A549 (cell line): Measurements from ENCODE around the gene BANP. TPM values are rescaled to one million over a fixed set of nuclear protein-coding genes. Genes with fewer than 3 reads are reported as not detected.

ENCODE experiments used
- ATAC-seq, 2 experiments: fragments of 200-7000 bp in 1 of 2; fragments of >200 bp in 1 of 2; cut with Nextera tagmentation in 1 of 2; cut with Tn5 transposase in 1 of 2; 3 replicates each; pipeline versions ENCODE4 v1.8.0 to v1.9.1; 2018 to 2020; ENCODE audit warnings: mild to moderate bottlenecking in 1 of 2, moderate library complexity in 1 of 2
- CTCF ChIA-PET: fragments of 300-600 bp; sonication (Branson Sonifier 250); formaldehyde crosslinking; extraction: SDS; loops from one replicate; lab custom pipeline; 2021; ENCODE audit warnings: antibody characterized with exemption, inconsistent platforms; lab: Yijun Ruan, JAX
- POLR2A ChIA-PET: fragments of 350-600 bp; formaldehyde crosslinking; extraction: SDS; loops from one replicate; lab custom pipeline; 2021; ENCODE audit warnings: antibody characterized with exemption, inconsistent platforms; lab: Yijun Ruan, JAX
- DNase-seq, 2 experiments: peaks; one replicate each; pipeline versions ENCODE4 v3.0.0 to v3.0.0-alpha.2; 2011 to 2016; ENCODE audit warnings: low read depth in 1 of 2, low spot score in 1 of 2
- FAIRE-seq: peaks from 2 replicates; lab custom pipeline; 2011; peaks lifted over from hg19 to GRCh38; lab: Jason Lieb, UNC
- H3K27ac ChIP-seq, 2 experiments: fragments of >200 bp; sonication (Bioruptor Twin); formaldehyde crosslinking; 3 replicates each; pipeline ENCODE4 v1.5.1; 2016 to 2017
- H3K4me1 ChIP-seq: fragments of >200 bp; sonication (Bioruptor Twin); formaldehyde crosslinking; 3 replicates; pipeline ENCODE4 v1.6.1; 2016
- H3K4me2 ChIP-seq: fragments of >200 bp; sonication (Bioruptor Twin); formaldehyde crosslinking; 3 replicates; pipeline ENCODE4 v1.6.1; 2016
- H3K4me3 ChIP-seq: fragments of >200 bp; sonication (Bioruptor Twin); formaldehyde crosslinking; 3 replicates; pipeline ENCODE4 v1.5.1; 2016
- H3K9me3 ChIP-seq: fragments of >200 bp; sonication (Bioruptor Twin); formaldehyde crosslinking; 3 replicates; pipeline ENCODE4 v1.6.1; 2016
- CBX2 ChIP-seq: fragments of 200-600 bp; sonication (generic); IDR thresholded peaks from 2 replicates; pipeline ENCODE4 v1.6.1; 2016; ENCODE audit warnings: low read depth, mild to moderate bottlenecking, borderline replicate concordance
- CHD2 ChIP-seq: fragments of 150-350 bp; IDR thresholded peaks from 2 replicates; pipeline ENCODE4 v1.6.1; 2014; ENCODE audit warnings: low read length; ENCODE audit not compliant: partially characterized antibody
- CHD4 ChIP-seq: fragments of 200-600 bp; sonication (generic); IDR thresholded peaks from 2 replicates; pipeline ENCODE4 v1.6.1; 2016; ENCODE audit warnings: antibody characterized with exemption, mild to moderate bottlenecking, borderline replicate concordance
- EHF ChIP-seq: fragments of 250-450 bp; sonication (Bioruptor Pico); IDR thresholded peaks from 2 replicates; pipeline ENCODE4 v1.5.0; 2020; ENCODE audit warnings: mild to moderate bottlenecking
- ESRRA ChIP-seq: fragments of 150-350 bp; IDR thresholded peaks from 2 replicates; pipeline ENCODE4 v1.6.1; 2014; ENCODE audit warnings: mild to moderate bottlenecking, low read length, borderline replicate concordance
- FOSB ChIP-seq: fragments of 250-450 bp; sonication (Bioruptor Pico); IDR thresholded peaks from 2 replicates; pipeline ENCODE4 v1.5.0; 2020; ENCODE audit warnings: mild to moderate bottlenecking, moderate library complexity
- KDM1A ChIP-seq: fragments of 200-600 bp; sonication (generic); IDR thresholded peaks from 2 replicates; pipeline ENCODE4 v1.6.1; 2016; ENCODE audit warnings: low read depth, mild to moderate bottlenecking
- MAFK ChIP-seq: fragments of 450-650 bp; IDR thresholded peaks from 2 replicates; pipeline ENCODE4 v1.6.1; 2014; ENCODE audit not compliant: partially characterized antibody
- MAZ ChIP-seq: fragments of 150-350 bp; IDR thresholded peaks from 2 replicates; pipeline ENCODE4 v1.6.1; 2014; ENCODE audit warnings: antibody characterized with exemption, low read depth, low read length, borderline replicate concordance
- PHF8 ChIP-seq: fragments of 200-600 bp; sonication (generic); IDR thresholded peaks from 2 replicates; pipeline ENCODE4 v1.6.1; 2016; ENCODE audit warnings: low read depth, mild to moderate bottlenecking, antibody characterized with exemption, moderate library complexity, borderline replicate concordance
- POLR2A ChIP-seq: IDR thresholded peaks from 2 replicates; pipeline ENCODE4 v1.6.1; 2012; ENCODE audit warnings: mild to moderate bottlenecking, low read length
- POLR2AphosphoS2 ChIP-seq: conservative IDR thresholded peaks from 2 replicates; pipeline ENCODE4 v1.6.1; 2012; ENCODE audit warnings: low read length, improper control_type of control experiment, inconsistent platforms
- RAD21 ChIP-seq, 2 experiments: fragments of >200 bp in 1 of 2; sonication (Bioruptor Twin) in 1 of 2; formaldehyde crosslinking in 1 of 2; IDR thresholded peaks in 1 of 2; conservative IDR thresholded peaks in 1 of 2; 2 replicates in 1 of 2; 3 replicates in 1 of 2; pipeline ENCODE4 v1.6.1; 2012 to 2018; ENCODE audit warnings: inconsistent platforms in 1 of 2
- RARB ChIP-seq: fragments of 250-450 bp; sonication (Bioruptor Pico); IDR thresholded peaks from 2 replicates; pipeline ENCODE4 v1.8.0; 2021; ENCODE audit warnings: mild to moderate bottlenecking, moderate library complexity
- RFX5 ChIP-seq: fragments of 450-650 bp; IDR thresholded peaks from 2 replicates; pipeline ENCODE4 v1.7.1; 2014; ENCODE audit warnings: antibody characterized with exemption, mild to moderate bottlenecking, moderate library complexity
- RNF2 ChIP-seq: fragments of 200-600 bp; sonication (generic); IDR thresholded peaks from 2 replicates; pipeline ENCODE4 v1.6.1; 2016; ENCODE audit warnings: low read depth, mild to moderate bottlenecking, antibody characterized with exemption, moderate library complexity, borderline replicate concordance
- SREBF2 ChIP-seq: fragments of 450-650 bp; IDR thresholded peaks from 2 replicates; pipeline ENCODE4 v1.6.1; 2014; ENCODE audit warnings: mild to moderate bottlenecking, moderate library complexity
- TFCP2L1 ChIP-seq: fragments of 250-450 bp; sonication (Bioruptor Pico); IDR thresholded peaks from 2 replicates; pipeline ENCODE4 v1.5.0; 2021; ENCODE audit warnings: mild to moderate bottlenecking
- ZC3H11A ChIP-seq: fragments of 450-650 bp; IDR thresholded peaks from 2 replicates; pipeline ENCODE4 v1.6.1; 2014; ENCODE audit warnings: antibody characterized with exemption, mild to moderate bottlenecking
- ZFP36 ChIP-seq: fragments of 450-650 bp; IDR thresholded peaks from 2 replicates; pipeline ENCODE4 v1.6.1; 2014; ENCODE audit warnings: borderline replicate concordance; ENCODE audit not compliant: partially characterized antibody
- WGBS: methylation state at CpG from one replicate; pipeline ENCODE4 v1.1.6; 2017; ENCODE audit errors: missing lambda C conversion rate; 5-methylcytosine and 5-hydroxymethylcytosine counted together
- polyA plus RNA-seq, 4 experiments: library from polyadenylated mRNA; depleted of rRNA in 3 of 4; stranded (reverse); fragments of >200 nt; fragmentation: RNase III in 1 of 4; extraction: RNeasy Plus Mini Kit Qiagen cat#74134 plus additional on column Dnase treatment in 1 of 4; gene quantifications; 2 replicates in 3 of 4; 3 replicates in 1 of 4; pipeline ENCODE4 v1.2.3, GENCODE V29; 2011 to 2017
- TF ChIP-seq, protein P1 (sequence below): fragments of 250-450 bp; sonication (Bioruptor Pico); IDR thresholded peaks from 2 replicates; pipeline ENCODE4 v1.5.0; 2020; ENCODE audit warnings: low read depth, mild to moderate bottlenecking, moderate library complexity
- TF ChIP-seq, protein P2 (sequence below): fragments of >200 bp; sonication (Bioruptor Twin); formaldehyde crosslinking; IDR thresholded peaks from 2 replicates; pipeline ENCODE4 v1.6.1; 2016
- TF ChIP-seq, protein P3 (sequence below): fragments of 450-650 bp; IDR thresholded peaks from 2 replicates; pipeline ENCODE4 v1.6.1; 2014; ENCODE audit warnings: antibody characterized with exemption
- TF ChIP-seq, protein P4 (sequence below): IDR thresholded peaks from 2 replicates; pipeline ENCODE4 v1.6.1; 2012
- TF ChIP-seq, protein P5 (sequence below): IDR thresholded peaks from 2 replicates; pipeline ENCODE4 v1.6.1; 2012
- TF ChIP-seq, protein P6 (sequence below): fragments of 150-350 bp; IDR thresholded peaks from 2 replicates; pipeline ENCODE4 v1.6.1; 2014; ENCODE audit warnings: low read depth, mild to moderate bottlenecking, low read length

The BANP gene
- polyA plus RNA-seq, 2 of the 4 experiments (the other 2 are of a cell fraction), result 17.1 to 17.2 TPM

DNA sequence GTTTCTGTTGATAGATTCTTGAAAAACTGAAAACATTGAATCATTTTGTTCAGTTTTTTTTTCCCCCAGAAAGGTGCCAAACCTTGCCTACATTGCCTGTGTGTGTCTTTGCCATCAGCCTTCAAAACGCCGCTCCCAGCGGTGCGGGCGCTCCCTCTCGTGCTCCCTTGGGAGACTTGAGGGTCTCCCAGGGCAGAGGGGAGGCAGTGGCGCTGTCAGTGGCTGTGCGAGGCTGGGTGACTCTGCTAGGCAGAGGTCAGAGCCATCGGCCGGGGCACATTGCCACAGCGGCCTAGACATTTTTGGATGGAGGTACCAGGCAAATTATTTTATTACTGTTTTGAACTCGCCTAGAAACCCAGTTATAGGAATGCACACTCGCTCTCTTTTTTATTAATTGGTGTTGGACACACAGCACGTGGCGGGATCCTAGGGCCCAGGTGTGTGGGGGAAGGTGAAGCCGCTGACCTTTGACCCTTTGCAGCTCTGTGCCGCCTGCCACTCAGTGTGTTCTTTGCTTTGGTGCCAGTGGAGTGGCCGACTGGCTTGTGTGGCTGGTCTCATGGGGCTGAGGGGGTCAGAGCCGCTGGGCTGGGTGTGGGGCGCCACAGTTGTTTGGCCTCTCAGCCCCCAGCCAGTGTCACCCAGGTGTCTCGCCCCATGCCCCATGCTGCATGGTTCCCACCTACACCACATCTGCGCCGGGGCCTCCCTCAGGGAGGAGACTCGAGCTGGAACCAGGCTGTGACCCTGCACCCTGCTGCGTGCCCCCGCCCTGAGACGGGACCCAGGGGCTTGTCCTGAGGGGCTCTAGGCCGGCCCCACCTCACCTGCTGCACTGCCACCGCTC is 115.7 kb downstream of the BANP start:
- no peak for ATAC-seq
- Histone ChIP-seq H3K9me3 (no peaks in the 10 kb centered on the region), H3K4me1 (no peaks in the 10 kb centered on the region), H3K4me3 (no peak overlapping the region), H3K4me2 (no peak overlapping the region), H3K27ac (no peak overlapping the region)
- 92% methylated on average over 28 of the region's 29 CpGs for WGBS
- DNase-seq, result no peak
- ChIA-PET POLR2A (no interaction called here), CTCF (no interaction called here)
- TF ChIP-seq RNF2, result no peak
- no peak for FAIRE-seq

DNA sequence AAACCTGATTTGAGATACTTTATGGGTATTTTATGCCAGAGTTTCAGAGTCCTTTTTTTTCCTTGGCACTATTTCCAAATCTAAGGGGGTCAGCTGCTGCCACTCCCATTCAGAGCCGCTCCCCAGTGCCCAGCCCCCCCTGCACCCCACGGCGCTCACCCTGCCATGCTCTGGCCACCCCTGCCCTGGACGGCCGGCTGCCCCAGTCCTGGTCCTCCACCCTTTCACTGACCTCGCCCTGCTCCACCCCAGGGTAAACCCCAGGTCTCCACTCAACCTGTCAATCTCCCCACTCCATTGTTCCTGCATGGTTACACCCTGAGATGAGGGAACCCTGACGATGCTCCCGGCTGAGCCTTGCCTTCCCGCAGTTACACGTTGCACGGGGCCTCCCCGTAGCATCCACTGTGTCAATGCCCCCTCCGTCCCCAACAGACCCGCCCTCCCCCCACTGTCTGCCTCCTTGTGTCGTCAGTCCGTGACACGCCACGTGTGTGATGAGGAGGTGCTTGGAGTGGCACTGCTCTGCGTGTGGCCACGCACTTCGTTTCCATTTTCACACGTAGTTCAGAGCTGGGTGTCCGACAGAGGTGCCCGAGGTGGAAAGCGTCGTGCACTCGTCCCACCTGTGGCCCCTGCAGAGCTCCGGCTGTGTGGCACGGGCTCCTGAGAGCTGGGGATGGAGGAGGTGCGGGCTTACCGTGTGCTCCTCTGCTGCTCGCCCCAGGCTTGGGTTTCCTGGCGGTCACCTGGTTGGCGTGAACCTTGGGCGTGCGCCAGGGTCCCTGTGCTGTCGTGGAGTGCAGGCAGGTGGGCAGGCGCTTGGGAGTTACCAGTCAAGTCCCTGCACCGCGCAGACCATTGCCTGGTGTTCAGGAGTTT is 116.5 kb downstream of the BANP start:
- ATAC-seq, result no peak
- DNase-seq, result no peak
- ChIA-PET POLR2A (no interaction called here), CTCF (no interaction called here)
- Histone ChIP-seq H3K4me2 (no peak overlapping the region), H3K27ac (no peak overlapping the region), H3K9me3 (no peaks in the 10 kb centered on the region), H3K4me1 (no peaks in the 10 kb centered on the region), H3K4me3 (no peak overlapping the region)
- TF ChIP-seq FOSB (CRISPR knock-in tag) (no peak), ESRRA (no peak), RARB (CRISPR knock-in tag) (no peak), RFX5 (no peak), ZC3H11A (no peak), EHF (CRISPR knock-in tag) (no peak), POLR2A (no peak), CBX2 (no peak), MAZ (no peak), RAD21 (conservative IDR thresholded peaks at IDR 0.05 in 1 of 2, IDR thresholded peaks at IDR 0.05 in 1 of 2) (no peak), POLR2AphosphoS2 (no peak), KDM1A (no peak), PHF8 (no peak)
- TF ChIP-seq, protein P1, sequence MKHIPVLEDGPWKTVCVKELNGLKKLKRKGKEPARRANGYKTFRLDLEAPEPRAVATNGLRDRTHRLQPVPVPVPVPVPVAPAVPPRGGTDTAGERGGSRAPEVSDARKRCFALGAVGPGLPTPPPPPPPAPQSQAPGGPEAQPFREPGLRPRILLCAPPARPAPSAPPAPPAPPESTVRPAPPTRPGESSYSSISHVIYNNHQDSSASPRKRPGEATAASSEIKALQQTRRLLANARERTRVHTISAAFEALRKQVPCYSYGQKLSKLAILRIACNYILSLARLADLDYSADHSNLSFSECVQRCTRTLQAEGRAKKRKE, result no peak
- TF ChIP-seq, protein P2, sequence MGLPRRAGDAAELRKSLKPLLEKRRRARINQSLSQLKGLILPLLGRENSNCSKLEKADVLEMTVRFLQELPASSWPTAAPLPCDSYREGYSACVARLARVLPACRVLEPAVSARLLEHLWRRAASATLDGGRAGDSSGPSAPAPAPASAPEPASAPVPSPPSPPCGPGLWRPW, result no peak
- WGBS, result 91% methylated on average over 39 of the region's 40 CpGs
- FAIRE-seq, result no peak

DNA sequence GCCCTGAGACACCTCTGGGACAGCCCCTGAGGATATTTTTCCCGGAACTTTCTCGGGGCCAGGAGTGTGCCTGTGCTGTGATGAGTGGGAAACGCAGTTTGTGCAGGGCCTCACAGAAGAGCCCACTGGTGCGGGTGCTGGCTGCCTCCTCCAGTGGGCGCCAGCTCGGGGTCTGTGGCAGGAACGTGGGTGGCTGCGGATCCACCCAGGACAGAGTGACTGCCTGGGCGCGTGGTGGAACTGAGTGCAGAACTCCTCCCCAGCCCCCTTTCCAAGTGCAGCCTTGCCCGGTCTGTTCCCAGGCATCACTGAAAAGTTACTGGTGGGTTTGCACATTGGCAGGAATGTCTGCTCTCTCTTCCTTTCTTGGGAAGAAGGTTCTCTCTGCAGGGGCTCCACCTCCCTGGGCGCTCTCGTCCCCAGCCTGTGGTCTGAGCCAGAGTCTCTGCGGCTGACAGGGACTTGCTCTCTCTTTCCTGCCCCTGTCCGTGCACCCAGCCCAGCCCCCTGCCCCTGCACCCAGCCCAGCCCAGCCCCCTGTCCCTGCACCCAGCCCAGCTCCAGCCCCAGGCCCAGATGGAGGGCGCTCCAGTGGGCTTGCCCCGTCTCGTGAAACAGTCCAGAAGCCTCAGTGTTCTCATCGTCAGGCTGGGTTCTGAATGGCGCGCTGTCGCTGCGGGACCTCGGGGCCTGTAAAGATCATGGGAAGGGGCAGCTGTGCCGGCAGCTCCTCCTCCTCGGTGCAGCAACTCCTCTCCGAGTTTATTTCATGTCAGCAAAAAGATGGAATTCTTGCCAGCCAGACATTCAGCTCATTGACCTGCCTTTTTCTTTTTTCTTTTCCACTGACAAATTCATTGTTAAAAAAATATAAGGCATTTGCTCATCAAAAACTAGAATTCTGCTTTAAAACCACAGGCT is 117.5 kb downstream of the BANP start:
- ChIA-PET CTCF (no interaction called here), POLR2A (no interaction called here)
- no peak overlapping the region for H3K4me3 ChIP-seq
- 0 out of 6 replicates have a peak, but pooled peaks of 1 of the 2 experiments have one; percentile 14 for ATAC-seq
- H3K4me1 ChIP-seq, result no peaks in the 10 kb centered on the region
- no peak overlapping the region for H3K4me2 ChIP-seq
- no peaks in the 10 kb centered on the region for H3K9me3 ChIP-seq
- no peak for FAIRE-seq
- H3K27ac ChIP-seq, result no peak overlapping the region
- WGBS, result 94% methylated on average over 27 of the region's 27 CpGs
- DNase-seq, result no peak
- no peak for TF ChIP-seq MAFK
- TF ChIP-seq KDM1A, result no peak
- TF ChIP-seq MAZ, result no peak
- TF ChIP-seq ZFP36, result no peak
- no peak for TF ChIP-seq CHD2
- TF ChIP-seq CHD4, result no peak
- TF ChIP-seq TFCP2L1 (CRISPR knock-in tag), result no peak
- no peak for TF ChIP-seq SREBF2
- TF ChIP-seq, protein P3, sequence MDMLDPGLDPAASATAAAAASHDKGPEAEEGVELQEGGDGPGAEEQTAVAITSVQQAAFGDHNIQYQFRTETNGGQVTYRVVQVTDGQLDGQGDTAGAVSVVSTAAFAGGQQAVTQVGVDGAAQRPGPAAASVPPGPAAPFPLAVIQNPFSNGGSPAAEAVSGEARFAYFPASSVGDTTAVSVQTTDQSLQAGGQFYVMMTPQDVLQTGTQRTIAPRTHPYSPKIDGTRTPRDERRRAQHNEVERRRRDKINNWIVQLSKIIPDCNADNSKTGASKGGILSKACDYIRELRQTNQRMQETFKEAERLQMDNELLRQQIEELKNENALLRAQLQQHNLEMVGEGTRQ, result no peak
- TF ChIP-seq, protein P4, sequence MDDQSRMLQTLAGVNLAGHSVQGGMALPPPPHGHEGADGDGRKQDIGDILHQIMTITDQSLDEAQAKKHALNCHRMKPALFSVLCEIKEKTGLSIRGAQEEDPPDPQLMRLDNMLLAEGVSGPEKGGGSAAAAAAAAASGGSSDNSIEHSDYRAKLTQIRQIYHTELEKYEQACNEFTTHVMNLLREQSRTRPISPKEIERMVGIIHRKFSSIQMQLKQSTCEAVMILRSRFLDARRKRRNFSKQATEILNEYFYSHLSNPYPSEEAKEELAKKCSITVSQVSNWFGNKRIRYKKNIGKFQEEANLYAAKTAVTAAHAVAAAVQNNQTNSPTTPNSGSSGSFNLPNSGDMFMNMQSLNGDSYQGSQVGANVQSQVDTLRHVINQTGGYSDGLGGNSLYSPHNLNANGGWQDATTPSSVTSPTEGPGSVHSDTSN, result no peak
- TF ChIP-seq, protein P5, sequence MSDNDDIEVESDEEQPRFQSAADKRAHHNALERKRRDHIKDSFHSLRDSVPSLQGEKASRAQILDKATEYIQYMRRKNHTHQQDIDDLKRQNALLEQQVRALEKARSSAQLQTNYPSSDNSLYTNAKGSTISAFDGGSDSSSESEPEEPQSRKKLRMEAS, result no peak
- TF ChIP-seq, protein P6, sequence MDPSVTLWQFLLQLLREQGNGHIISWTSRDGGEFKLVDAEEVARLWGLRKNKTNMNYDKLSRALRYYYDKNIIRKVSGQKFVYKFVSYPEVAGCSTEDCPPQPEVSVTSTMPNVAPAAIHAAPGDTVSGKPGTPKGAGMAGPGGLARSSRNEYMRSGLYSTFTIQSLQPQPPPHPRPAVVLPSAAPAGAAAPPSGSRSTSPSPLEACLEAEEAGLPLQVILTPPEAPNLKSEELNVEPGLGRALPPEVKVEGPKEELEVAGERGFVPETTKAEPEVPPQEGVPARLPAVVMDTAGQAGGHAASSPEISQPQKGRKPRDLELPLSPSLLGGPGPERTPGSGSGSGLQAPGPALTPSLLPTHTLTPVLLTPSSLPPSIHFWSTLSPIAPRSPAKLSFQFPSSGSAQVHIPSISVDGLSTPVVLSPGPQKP, result no peak
